Dermis blood vessel endothelial cell (primary cell): Measurements from ENCODE around the gene TMEM88. TPM values are rescaled to one million over a fixed set of nuclear protein-coding genes. Genes with fewer than 3 reads are reported as not detected.
"Not testable (repeated sequence)": the region's sequence is repeated elsewhere in the genome, so short reads cannot be mapped to it uniquely, and the experiment has no call there.

ENCODE experiments used
- DNase-seq: peaks from one replicate; pipeline ENCODE4 v3.0.0; 2010
- total RNA-seq: library from RNA; depleted of rRNA; stranded (reverse); fragments of >200 nt; gene quantifications from 2 replicates; pipeline ENCODE4 v1.2.3, GENCODE V29; 2014

The TMEM88 gene, protein sequence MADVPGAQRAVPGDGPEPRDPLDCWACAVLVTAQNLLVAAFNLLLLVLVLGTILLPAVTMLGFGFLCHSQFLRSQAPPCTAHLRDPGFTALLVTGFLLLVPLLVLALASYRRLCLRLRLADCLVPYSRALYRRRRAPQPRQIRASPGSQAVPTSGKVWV
- total RNA-seq, result 50.9 and 111 TPM in 2 replicates

DNA sequence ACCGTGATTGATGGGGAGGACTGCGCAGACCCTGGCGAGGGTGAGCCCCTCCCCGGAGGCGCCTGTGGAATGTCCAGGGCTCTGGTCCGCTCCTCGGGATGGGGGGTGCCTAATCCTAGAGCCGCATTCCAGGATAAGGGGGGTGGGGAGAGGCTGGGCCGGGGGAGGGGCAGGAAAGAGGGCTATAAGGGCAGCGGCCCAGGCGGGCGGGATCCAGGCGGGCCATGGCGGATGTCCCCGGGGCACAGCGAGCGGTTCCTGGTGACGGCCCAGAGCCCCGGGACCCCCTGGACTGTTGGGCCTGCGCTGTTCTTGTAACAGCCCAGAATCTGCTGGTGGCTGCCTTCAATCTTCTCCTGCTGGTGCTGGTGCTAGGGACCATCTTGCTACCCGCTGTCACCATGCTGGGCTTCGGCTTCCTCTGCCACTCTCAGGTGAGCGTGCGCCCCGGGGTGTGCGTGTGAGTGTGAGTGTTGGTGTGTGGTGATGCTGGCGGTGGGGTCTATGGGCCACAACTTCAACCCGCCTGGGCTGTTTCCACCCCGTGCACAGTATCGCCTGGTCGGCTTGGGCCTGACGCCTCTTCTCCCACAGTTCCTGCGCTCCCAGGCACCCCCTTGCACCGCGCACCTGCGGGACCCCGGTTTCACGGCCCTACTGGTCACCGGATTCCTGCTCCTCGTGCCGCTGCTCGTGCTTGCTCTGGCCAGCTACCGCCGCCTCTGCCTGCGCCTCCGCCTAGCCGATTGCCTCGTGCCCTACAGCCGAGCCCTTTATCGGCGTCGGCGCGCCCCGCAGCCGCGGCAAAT, at the start of gene TMEM88:
TMEM88 (plus strand) TSS at position 216 of the 809 bp plus-strand sequence; CDS start at position 225, 9 bp downstream.
- DNase-seq, result peak; percentile 51

DNA sequence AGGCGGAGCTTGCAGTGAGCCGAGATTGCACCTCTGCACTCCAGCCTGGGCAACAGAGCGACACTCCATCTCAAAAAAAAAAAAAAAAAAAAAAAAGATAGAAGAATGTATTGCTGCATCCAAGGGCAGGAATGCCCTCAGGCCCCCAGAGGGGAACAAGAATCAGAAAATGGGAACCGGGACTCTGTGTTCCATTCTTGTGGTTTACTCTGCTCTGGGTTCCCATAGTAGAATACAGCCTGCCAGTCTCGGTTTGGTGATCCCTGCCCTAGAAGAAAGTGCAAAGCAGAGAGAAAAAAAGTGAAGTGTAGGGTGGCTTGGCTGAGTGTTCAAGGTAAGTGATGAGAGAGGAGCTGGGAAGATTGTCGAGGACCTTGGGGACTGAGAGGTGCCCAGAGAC, 48.3 kb upstream of the TMEM88 start:
- DNase-seq, result no peak

DNA sequence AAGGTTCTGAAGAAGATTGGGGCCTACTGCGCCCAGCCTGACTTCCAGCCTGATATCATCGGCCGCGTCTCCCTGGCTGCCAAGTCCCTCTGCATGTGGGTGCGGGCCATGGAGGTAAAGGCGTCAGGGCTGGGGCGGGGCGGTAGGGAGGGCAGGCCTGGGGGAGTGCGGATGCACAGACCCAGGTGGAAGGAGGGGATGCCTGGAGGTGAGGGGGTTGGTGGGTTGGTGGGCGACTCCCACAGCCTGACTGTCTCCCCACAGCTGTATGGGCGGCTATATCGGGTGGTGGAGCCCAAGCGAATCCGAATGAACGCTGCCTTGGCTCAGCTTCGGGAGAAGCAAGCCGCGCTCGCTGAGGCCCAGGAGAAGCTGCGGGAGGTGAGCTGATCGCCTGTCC, 47.7 kb upstream of the TMEM88 start:
- no peak for DNase-seq

DNA sequence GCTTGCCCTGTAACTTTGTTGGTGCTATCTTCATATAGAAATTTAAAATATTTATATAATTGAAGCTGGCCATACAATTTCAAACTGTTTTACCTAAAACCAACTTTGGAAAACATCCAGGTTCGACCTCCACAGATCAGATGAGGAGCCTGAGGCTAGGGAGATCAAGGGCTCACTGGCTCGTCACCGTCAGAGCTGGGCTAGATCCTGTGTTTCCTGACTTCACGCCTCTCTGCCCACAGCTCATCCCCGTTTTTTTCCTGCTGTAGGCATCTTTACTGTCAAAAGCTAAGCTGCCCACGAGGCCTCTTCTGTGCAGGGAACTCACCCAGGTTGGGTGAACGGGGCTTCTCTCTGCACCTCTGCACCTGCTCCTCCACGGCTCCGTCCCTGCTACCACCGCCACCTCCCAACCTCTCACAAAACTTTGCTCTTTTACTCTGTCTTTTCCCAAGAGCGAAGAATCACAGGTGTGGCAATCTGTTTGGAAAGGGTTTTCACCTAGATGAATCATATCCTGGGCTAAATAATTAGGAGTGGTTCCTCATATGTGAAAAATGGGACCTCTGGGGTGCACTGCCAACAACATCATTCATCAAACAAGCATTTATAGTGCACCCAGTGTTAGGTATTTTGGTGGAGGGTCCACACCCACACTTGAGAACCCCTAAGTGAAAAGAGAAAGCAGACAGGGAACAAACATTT, 45.6 kb upstream of the TMEM88 start:
- no peak for DNase-seq

DNA sequence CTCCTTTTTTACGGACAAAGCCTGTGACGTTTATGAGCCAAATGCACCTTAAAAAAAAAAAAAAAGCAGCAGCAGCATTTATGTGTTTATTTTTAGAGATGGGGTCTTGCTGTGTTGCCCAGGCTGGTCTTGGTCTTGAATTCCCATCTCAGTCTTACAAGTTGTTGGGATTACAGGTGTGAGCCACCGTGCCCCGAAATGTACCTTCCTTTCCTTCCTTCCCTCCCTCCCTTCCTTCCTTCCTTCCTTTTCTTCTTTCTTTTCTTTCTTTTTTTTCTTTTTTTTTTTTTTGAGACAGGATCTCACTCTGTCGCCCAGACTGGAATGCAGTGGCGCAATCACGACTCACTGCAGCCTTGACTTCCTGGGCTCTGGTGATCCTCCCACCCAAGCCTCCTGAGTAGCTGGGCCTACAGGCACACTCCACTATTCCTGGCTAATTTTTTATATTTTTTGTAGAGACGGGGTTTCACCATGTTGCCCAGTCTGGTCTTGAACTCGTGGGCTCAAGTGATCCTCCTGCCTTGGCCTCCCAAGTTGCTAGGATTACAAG, 45.0 kb upstream of the TMEM88 start:
- DNase-seq, result not testable (repeated sequence)

DNA sequence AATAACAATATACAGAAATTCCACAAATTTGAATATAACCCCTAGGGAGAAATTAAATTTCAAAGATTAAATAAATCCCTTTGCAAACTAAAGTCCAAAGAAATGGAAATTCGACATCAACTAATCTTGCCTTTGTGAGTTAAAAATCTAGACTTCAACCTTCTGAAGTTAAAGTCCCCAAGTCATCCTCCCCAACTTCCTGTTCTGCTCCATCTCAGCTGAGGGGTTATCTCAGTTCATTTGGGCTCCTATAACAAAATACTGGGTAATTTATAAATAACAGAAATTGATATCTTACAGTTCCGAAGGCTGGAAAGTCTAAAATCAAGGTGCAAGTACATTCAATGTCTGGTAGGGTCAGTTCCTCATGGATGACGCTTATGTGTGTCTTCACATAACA, 43.6 kb upstream of the TMEM88 start:
- no peak for DNase-seq

DNA sequence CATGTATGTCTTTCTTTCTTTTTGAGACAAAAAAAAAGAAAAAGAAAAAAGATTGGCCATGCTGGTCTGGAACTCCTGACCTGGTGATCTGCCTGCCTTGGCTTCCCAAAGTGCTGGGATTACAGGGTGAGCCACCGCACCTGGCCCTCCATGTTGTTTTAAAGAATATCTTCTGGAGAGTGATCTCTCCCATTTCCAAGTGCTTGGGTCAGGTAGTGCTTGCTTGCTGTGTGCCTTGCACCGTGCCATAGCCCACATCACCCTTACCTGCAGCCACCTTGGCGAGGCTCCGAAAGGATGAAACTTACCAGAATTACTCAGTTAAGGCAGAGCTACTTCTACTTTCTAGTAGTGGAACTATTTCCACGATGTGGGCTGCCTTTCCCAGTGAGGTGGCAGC, 39.9 kb upstream of the TMEM88 start:
- DNase-seq, result no peak

DNA sequence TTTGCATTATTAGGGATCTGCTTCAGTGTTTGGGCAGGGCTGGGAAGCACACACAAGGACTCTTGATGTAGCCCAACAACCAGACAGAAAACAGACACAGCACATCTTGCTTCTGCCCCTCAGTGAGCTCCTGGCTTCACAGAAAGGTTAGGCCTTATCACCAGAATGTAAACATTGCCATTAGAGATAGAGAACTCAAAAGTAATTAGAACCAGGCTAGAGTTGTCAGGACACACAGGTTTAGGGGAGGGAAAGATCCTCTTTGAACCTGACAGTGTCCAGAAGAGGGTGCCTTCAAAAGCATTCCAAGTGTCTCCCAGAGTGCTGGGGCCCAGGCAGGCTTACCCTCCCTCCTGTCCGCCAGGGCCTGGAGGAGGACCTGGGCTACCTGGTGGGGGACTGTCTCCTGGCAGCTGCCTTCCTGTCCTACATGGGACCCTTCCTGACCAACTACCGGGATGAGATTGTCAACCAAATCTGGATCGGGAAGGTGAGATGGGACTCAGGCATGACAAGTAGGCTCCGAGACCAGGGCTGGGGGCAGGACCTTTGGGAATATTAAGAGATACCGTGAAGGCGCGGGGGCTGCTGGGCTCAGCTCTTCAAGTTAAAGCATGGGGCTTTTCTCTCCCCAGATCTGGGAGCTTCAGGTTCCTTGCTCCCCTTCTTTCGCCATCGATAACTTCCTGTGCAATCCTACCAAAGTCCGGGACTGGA, 37.8 kb upstream of the TMEM88 start:
- no peak for DNase-seq

DNA sequence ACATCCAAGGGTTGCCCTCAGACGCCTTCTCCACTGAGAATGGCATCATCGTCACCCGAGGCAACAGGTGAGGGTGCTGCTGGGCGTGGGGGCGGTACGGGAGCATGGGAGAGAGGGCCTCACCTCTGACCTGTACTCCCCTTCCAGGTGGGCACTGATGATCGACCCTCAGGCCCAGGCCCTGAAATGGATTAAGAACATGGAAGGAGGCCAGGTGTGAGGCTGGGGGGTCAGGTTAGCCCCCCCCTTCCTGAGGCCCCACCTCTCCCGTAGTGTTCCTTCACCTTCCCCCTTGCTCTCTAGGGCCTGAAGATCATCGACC, 37.3 kb upstream of the TMEM88 start:
- DNase-seq, result no peak

DNA sequence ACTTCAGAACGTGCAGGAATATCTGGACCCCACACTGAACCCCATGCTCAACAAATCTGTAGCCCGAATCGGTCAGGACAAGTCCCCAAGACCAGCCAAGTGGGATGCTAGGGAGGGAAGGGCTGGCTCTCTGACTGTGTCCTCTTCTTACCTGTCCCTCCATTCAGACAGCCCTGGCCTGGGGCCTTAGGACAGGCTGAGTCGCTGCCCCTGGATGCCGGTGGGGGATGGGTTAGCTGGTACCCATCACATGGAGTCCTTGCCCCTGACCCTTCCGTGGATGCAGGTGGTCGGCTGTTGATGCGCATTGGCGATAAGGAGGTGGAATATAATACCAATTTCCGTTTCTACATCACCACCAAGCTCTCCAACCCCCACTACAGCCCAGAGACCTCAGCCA, 36.8 kb upstream of the TMEM88 start:
- DNase-seq, result no peak

DNA sequence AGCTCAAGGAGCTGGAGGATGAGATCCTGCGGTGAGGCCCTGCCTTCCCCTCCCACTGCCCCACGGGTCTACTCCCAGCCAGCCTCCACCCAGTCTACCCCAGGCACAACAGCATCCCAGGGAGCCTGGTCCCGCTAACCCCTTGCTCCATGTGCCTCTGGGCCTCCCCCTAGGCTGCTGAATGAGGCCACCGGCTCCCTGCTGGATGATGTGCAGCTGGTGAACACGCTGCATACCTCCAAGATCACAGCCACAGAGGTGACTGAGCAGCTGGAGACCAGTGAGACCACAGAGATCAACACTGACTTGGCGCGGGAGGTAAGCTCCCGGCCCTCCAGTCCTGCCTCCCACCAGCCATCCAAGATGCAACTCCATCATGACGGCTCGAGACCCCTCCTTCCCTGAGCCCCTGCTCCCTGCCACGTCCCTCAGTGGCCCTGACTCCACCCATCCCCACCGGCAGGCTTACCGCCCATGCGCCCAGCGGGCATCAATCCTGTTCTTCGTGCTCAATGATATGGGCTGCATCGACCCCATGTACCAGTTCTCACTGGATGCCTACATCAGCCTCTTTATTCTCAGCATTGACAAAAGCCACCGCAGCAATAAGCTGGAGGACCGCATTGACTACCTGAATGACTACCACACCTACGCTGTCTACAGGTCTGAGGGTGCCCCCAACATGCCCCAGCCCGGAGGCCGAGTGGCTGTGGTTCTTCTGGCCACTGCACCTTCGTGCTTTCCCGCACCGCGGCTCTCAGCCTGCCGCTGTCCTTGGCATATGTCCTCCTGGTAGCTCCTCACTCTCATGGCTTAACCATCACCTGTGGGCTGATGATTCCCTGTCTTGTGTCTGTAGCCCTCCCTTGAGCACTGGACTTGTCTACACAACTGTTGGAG, 35.9 kb upstream of the TMEM88 start:
- DNase-seq, result no peak

DNA sequence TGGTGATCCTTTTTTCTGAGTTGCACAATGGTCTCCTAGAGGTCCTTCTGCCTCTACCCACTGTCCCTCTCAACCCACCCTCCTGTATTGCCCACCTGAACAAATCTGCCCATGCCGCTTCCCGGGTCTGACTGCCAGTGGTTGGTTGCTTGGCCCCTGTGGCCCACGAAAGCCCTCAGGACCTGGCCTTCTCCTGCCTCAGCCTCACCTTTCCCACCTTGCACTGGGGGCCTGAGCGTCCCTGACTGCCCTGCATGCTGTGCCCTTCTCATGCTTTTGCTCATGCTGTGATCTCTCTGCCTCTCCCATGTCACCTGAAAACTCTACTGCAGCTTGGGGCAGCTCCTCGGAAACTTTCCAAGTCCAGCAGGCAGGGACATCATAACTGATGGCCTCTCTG, 34.6 kb upstream of the TMEM88 start:
- DNase-seq, result no peak

DNA sequence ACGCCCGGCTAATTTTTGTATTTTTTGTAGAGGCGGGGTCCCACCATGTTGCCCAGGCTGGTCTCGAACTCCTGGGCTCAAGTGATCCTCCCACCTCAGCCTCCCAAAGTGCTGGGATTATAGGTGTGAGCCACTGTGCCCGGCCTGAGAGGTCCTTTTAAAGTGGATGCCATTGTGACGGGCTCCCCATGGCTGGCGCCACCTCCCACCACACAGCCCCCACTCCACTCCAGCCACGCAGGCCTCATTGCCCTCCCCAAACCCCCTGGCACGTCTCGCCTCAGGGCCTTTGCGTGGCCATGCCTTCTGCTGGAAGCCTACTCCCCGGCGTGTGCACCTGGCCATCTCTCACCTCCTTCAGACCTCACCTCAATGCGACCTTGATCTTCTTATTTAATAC, 32.7 kb upstream of the TMEM88 start:
- DNase-seq, result no peak

DNA sequence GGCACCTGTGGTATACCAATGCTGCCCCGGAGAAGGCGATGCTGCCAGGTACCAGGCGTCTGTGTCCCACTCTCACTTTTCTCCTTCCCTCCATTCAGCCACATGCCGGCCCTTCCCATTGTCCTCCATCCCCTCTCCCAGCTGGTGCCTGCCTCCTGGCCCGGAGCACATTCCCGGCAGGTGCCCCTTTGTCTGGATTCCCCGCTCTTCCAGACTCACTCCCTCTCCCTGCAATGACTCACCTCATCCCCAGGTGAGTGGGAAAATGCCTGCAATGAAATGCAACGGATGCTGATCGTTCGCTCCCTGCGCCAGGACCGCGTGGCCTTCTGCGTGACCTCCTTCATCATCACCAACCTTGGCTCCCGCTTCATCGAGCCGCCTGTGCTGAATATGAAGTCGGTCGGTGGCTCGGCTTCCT, 31.3 kb upstream of the TMEM88 start:
- DNase-seq, result no peak

DNA sequence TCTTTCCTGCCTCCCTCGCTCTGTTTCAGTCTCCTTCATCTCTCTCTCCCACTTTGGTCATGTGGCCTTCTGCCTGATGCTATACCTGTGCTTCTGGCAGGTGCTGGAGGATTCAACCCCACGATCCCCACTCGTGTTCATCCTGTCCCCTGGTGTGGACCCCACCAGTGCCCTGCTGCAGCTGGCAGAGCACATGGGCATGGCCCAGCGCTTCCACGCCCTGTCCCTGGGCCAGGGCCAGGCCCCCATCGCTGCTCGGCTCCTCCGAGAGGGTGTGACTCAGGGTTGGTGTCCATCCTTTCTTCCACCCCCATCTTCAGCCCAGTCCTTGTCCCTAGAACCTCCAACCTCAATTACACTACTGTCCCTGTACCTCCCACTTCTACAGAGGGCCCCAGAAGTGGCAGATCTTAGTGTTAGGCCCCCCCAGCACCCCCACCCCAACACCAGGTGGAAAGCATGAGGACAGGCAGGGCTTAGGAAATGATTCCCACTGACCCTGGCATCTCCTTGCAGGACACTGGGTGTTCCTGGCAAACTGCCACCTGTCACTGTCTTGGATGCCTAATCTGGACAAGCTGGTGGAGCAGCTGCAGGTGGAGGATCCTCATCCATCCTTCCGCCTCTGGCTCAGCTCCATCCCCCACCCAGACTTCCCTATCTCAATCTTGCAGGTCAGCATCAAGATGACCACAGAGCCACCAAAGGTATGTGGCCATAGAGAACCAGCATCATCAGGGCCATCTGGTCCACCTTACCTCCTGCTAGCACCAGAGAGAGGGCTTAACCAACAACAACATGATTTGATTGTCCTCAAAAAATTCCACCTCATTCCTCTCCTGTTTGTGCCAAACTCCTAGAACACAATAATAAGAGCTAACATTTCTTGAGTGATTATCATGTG, 30.6 kb upstream of the TMEM88 start:
- no peak for DNase-seq

DNA sequence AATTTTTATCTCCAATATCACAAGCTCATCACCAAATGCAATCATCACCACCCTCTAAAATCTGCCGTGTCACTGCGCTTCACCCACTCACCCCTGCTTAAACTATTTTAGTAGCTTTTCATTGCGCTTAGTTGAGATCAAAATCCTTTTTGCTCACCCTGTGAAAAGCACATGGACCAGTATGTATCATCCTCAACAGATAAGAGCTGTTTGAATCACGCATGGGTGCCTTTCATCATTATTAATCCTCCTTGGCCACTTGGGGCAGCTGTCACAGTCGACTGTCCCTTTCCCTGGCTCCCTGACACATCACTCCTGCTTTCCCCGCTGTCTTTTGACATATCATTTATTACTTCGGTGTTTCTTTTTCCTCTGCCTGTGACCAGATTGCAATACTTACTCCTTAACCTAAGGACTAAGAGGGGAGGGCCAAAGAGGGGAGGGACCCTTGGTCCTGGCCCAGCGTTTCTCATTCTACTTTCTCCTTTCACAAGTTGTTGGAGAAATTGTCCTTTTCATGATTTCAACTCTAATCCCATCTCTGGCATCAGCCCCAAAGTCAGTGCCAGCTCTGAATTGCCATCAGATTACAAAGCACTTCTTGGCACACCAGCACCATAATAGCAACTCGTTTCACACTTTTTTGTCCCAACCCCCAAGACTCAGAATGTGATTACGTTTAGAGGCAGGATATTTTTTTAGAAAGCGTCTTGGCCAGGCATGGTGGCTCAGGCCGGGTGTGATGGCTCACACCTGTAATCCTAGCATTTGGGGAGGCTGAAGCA, 29.5 kb upstream of the TMEM88 start:
- no peak for DNase-seq

DNA sequence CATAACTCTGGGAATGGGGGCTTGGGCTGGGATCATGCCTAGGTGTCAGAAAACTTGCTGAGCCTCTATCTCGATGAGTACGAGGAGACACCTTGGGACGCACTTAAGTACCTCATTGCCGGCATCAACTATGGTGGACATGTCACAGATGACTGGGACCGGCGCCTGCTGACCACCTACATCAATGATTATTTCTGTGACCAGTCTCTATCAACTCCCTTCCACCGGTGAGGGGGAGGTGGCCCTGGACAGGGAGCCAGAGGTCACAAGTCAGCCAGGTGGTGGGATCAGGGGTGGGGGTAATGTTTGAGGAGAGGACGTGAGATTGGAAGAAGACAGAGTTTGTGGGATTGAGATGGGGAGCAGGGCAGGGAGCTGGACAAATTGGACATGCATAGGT, 24.2 kb upstream of the TMEM88 start:
- no peak for DNase-seq

DNA sequence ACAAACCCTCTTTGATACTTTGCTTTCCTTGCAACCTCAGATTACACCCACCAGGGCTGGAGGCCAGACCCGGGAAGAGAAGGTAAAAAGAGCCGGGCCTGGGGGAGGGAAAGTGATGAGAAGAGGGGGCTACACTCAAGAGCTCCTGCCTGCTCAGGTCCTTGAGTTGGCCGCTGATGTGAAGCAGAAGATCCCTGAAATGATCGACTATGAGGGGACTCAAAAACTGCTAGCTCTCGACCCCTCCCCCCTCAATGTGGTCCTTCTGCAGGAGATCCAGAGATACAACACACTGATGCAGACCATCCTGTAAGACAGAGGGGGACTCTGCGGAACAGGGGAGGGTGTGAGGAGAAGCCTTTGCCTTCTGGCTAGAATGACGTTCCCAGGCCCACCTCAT, 23.6 kb upstream of the TMEM88 start:
- DNase-seq, result no peak

DNA sequence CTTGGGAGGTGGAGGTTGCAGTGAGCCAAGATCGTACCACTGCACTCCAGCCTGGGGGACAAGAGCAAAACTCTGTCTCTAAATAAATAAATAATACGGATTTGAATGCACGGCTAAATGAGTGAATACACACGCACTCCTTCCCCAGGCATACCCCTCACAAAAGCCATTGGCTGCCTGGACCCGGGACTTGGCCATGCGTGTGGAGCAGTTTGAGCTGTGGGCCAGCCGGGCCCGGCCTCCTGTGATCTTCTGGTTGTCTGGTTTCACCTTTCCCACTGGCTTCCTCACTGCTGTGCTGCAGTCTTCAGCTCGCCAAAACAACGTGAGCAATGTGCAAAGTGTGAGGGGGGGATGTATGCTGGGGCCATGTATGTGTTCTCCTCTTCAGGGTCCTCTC, 22.4 kb upstream of the TMEM88 start:
- DNase-seq, result no peak
